Endodermal cell (in vitro differentiated cells): ENCODE results near the gene OARD1. TPM values are rescaled to one million over a fixed set of nuclear protein-coding genes. Genes with fewer than 3 reads are reported as not detected.
A peak's percentile ranks its signal among the peaks of the same experiment; 100 is the strongest.

Experiments
- DNase-seq: peaks from one replicate; pipeline ENCODE4 v3.0.0-alpha.2; 2017
- H3K27ac ChIP-seq: 2 replicates; pipeline ENCODE4 v1.5.1; 2013; ENCODE audit warnings: mild to moderate bottlenecking, low read depth, low read length, moderate library complexity
- H3K27me3 ChIP-seq: 2 replicates; pipeline ENCODE4 v1.6.1; 2013; ENCODE audit warnings: mild to moderate bottlenecking, low read length, moderate library complexity; ENCODE audit not compliant: insufficient read depth, control insufficient read depth, poor library complexity, severe bottlenecking
- H3K36me3 ChIP-seq: 2 replicates; pipeline ENCODE4 v1.7.0; 2013; ENCODE audit warnings: mild to moderate bottlenecking, low read length, moderate library complexity; ENCODE audit not compliant: control insufficient read depth, insufficient read depth
- H3K4me1 ChIP-seq: one replicate; pipeline ENCODE4 v1.7.0; 2013; ENCODE audit warnings: low read length; ENCODE audit not compliant: control insufficient read depth, insufficient read depth
- H3K4me3 ChIP-seq: 2 replicates; pipeline ENCODE4 v1.5.1; 2013; ENCODE audit warnings: mild to moderate bottlenecking, low read length, moderate library complexity
- H3K9ac ChIP-seq: 2 replicates; pipeline ENCODE4 v1.6.1; 2013; ENCODE audit warnings: mild to moderate bottlenecking, low read length, moderate library complexity; ENCODE audit not compliant: poor library complexity, severe bottlenecking; ENCODE audit errors: extremely low read depth
- H3K9me3 ChIP-seq: 2 replicates; pipeline ENCODE4 v1.6.1; 2013; ENCODE audit warnings: mild to moderate bottlenecking, low read length, moderate library complexity; ENCODE audit not compliant: control insufficient read depth
- H3K27ac Mint-ChIP-seq: 2 replicates; pipeline ENCODE4 v1.8.0; 2020; ENCODE audit warnings: mixed read lengths
- H3K27me3 Mint-ChIP-seq: 2 replicates; pipeline ENCODE4 v1.8.0; 2021; ENCODE audit warnings: mild to moderate bottlenecking, mixed read lengths; ENCODE audit not compliant: insufficient read depth
- H3K36me3 Mint-ChIP-seq: 2 replicates; pipeline ENCODE4 v1.8.0; 2020; ENCODE audit warnings: low read depth, mixed read lengths
- H3K4me1 Mint-ChIP-seq: 2 replicates; pipeline ENCODE4 v1.8.0; 2020; ENCODE audit warnings: mixed read lengths
- H3K4me3 Mint-ChIP-seq: 2 replicates; pipeline ENCODE4 v1.8.0; 2020; ENCODE audit warnings: mild to moderate bottlenecking, moderate library complexity, mixed read lengths
- H3K9me3 Mint-ChIP-seq: 2 replicates; pipeline ENCODE4 v1.8.0; 2020; ENCODE audit warnings: mild to moderate bottlenecking, mixed read lengths
- WGBS, 2 experiments: methylation state at CpG; one replicate each; pipeline versions ENCODE4 v1.1.5 to v1.1.7; 2013; ENCODE audit warnings: missing lambda C conversion rate in 2 of 2, mixed read lengths in 1 of 2; ENCODE audit not compliant: insufficient coverage in 1 of 2, insufficient read length in 1 of 2; 5-methylcytosine and 5-hydroxymethylcytosine counted together
- total RNA-seq, 2 donors: library from RNA; stranded (reverse); fragmentation: NEBNext Ultra II Directional in 1 of 2; extraction: Animal tissue kit (Norgen Biotek cat#: 25700) in 1 of 2; gene quantifications; 2 replicates in 1 of 2; 3 replicates in 1 of 2; pipeline ENCODE4 v1.2.1, GENCODE V29; 2021
- TF ChIP-seq, protein P1 (sequence below): fragments of 200-600 bp; sonication (generic); conservative IDR thresholded peaks from 2 replicates; pipeline ENCODE4 v1.5.0; 2021; ENCODE audit warnings: antibody characterized with exemption, mild to moderate bottlenecking

Gene OARD1
- total RNA-seq, 2 donors from 2014 or later: 33.8 to 40.7 TPM

DNA sequence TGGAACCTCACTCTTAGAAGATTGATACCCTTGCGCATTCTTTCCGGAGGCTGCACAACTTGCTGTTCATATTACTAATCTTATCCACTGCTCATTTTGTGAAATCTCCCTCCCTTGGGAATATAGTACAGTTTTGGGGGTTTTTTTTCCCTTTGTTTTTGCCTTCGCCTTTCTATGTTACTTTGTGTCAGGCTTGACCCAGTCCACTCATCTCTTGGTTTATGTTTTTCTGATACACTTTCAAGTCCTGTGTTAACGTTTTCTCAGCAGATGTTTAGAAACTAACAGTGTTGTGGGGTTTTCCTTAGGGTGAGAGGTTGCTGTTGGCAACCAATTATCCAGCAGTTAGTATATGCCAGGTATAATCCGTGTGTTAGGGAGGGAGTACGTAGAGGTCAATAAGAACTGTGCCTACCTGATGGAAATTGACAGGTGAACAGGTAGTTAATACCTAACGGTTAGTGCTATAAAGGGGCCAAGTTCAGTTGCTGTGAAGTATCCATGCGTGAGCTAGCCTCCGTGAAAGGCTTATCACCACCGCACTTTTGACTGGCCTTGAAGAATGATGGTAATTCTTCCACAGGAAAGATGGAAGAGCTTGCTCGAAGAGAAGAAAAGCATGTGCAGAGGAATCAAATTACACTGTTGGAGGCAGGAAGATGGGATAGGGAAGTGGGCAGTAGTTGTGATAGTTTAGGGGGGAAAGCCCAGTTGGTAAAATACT, 2.0 kb upstream of the OARD1 start:
- Mint-ChIP-seq H3K27ac (peak overlapping the region; percentile 86), H3K4me3 (peak overlapping the region; percentile 78), H3K36me3 (peaks cover 11% of the 10 kb centered on the region), H3K4me1 (peaks cover 47% of the 10 kb centered on the region), H3K9me3 (no peaks in the 10 kb centered on the region), H3K27me3 (no peaks in the 10 kb centered on the region)
- H3K9ac ChIP-seq: peak overlapping the region; percentile 93
- H3K27me3 ChIP-seq: no peaks in the 10 kb centered on the region
- 11 to 15% methylated on average over 7 to 11 of the region's 11 CpGs for WGBS, 2 experiments
- H3K4me1 ChIP-seq: peaks cover 9% of the 10 kb centered on the region
- H3K27ac ChIP-seq: peak overlapping the region; percentile 97
- H3K9me3 ChIP-seq: no peaks in the 10 kb centered on the region
- H3K36me3 ChIP-seq: peaks cover 24% of the 10 kb centered on the region
- DNase-seq: no peak
- peak overlapping the region; percentile 98 for H3K4me3 ChIP-seq
- TF ChIP-seq, protein P1, sequence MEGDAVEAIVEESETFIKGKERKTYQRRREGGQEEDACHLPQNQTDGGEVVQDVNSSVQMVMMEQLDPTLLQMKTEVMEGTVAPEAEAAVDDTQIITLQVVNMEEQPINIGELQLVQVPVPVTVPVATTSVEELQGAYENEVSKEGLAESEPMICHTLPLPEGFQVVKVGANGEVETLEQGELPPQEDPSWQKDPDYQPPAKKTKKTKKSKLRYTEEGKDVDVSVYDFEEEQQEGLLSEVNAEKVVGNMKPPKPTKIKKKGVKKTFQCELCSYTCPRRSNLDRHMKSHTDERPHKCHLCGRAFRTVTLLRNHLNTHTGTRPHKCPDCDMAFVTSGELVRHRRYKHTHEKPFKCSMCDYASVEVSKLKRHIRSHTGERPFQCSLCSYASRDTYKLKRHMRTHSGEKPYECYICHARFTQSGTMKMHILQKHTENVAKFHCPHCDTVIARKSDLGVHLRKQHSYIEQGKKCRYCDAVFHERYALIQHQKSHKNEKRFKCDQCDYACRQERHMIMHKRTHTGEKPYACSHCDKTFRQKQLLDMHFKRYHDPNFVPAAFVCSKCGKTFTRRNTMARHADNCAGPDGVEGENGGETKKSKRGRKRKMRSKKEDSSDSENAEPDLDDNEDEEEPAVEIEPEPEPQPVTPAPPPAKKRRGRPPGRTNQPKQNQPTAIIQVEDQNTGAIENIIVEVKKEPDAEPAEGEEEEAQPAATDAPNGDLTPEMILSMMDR: no peak

DNA sequence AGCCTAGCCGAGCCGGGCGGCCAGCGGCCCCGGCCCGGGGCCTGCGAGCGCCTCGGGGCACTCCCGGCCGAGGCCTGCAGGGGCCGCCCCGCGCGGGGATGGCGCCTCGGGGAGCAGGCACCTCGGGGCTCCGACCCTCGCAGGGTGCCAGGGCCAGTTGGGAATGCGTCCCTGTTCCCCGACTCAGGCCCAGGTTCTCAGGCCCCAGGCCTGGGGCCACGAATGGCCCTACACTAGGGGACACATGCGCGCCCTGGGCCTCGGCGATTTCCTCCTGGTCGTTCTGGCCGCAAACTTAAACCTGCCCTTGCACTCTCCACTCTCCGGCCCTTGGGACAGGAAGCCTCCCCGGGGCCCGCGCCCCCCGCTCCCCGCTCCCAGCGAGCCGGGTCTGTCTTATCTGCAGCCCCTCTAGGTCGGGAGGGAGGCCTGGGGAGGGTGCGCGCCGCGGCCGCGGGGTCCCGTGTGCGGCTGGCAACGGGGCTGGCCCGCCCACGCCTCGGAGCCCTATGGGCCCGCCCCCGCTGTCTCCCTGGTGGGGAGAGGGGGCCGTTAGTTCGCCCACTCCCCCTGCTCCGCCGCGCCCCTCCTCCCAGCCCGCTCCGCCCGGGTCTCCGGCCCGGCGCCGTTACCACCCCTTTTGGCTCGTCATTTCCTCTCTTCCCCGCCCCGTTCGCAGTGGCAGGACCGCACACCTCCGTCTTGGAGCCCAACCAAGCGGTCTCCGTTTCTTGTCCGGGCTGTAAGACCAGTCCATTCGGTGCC, 1.2 kb upstream of the OARD1 start:
- Mint-ChIP-seq H3K27me3 (no peaks in the 10 kb centered on the region), H3K27ac (peak overlapping the region; percentile 86), H3K36me3 (peaks cover 7% of the 10 kb centered on the region), H3K9me3 (no peaks in the 10 kb centered on the region), H3K4me1 (peaks cover 45% of the 10 kb centered on the region), H3K4me3 (peak overlapping the region; percentile 78)
- peak; percentile 93 for DNase-seq
- no peaks in the 10 kb centered on the region for H3K9me3 ChIP-seq
- peaks cover 23% of the 10 kb centered on the region for H3K36me3 ChIP-seq
- no peaks in the 10 kb centered on the region for H3K27me3 ChIP-seq
- peak overlapping the region; percentile 98 for H3K4me3 ChIP-seq
- H3K4me1 ChIP-seq: peaks cover 6% of the 10 kb centered on the region
- TF ChIP-seq, protein P1: peak; percentile 74
- 0 to 1% methylated on average over 21 to 74 of the region's 74 CpGs for WGBS, 2 experiments
- peak overlapping the region; percentile 97 for H3K27ac ChIP-seq
- peak overlapping the region; percentile 93 for H3K9ac ChIP-seq

DNA sequence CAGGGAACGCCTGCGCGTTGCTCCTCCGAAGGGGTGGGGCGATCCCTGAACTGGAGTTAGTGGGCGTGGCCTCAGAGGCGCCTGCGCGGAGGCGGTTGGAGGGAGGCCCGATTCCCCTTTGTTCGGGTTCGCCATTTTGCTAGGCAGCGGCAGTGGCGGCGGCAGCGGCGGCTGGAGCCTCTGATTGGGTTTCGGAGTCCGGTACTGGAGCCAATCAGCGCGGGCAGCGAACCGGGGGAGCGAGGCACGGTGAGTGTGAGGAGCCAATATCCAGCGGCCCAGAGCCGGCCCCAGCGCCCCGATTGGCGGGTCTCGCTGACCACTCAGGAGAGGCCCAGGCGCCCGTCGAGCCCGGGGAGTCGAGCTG, 663 bp upstream of the OARD1 start, which contains the start of gene NFYA:
Gene NFYA (plus strand): TSS at position 139 of the 367 bp plus-strand sequence. CDS start 6,116 bp downstream, outside the sequence.
- H3K4me1 ChIP-seq: peaks cover 6% of the 10 kb centered on the region
- no peak for DNase-seq
- no peaks in the 10 kb centered on the region for H3K9me3 ChIP-seq
- Mint-ChIP-seq H3K4me1 (peaks cover 41% of the 10 kb centered on the region), H3K27me3 (no peaks in the 10 kb centered on the region), H3K36me3 (peaks cover 8% of the 10 kb centered on the region), H3K9me3 (no peaks in the 10 kb centered on the region), H3K4me3 (peak within 1 kb of the TSS; percentile 78), H3K27ac (peak within 1 kb of the TSS; percentile 98)
- H3K36me3 ChIP-seq: peaks cover 28% of the 10 kb centered on the region
- peak within 1 kb of the TSS; percentile 97 for H3K27ac ChIP-seq
- TF ChIP-seq, protein P1: no peak
- peak within 1 kb of the TSS; percentile 98 for H3K4me3 ChIP-seq
- no peaks in the 10 kb centered on the region for H3K27me3 ChIP-seq
- H3K9ac ChIP-seq: peak within 1 kb of the TSS; percentile 93
- 0 to 3% methylated on average over 6 to 37 of the region's 37 CpGs for WGBS, 2 experiments
